GM12875 (cell line): Measurements from ENCODE around the gene EPHA7.

Experiments used
- H3K4me3 ChIP-seq: one replicate; pipeline ENCODE4 v1.5.1; 2011; ENCODE audit warnings: low read depth, low read length, control low read depth
- CTCF ChIP-seq: IDR thresholded peaks from 2 replicates; pipeline ENCODE4 v1.5.1; 2011; ENCODE audit warnings: low read depth, mild to moderate bottlenecking, control low read depth, inconsistent platforms, low read length, moderate library complexity, borderline replicate concordance; ENCODE audit not compliant: insufficient read depth

The EPHA7 gene

GRCh38 chr6:93266116-93266817 is 153.1 kb downstream of the EPHA7 start:
- no peak for TF ChIP-seq CTCF
- no peak overlapping the region for H3K4me3 ChIP-seq

GRCh38 chr6:93260881-93261280 is 158.5 kb downstream of the EPHA7 start:
- TF ChIP-seq CTCF, result no peak
- no peak overlapping the region for H3K4me3 ChIP-seq

- no peak for TF ChIP-seq CTCF
- no peak overlapping the region for H3K4me3 ChIP-seq
These were observed 160.0 kb downstream of the EPHA7 start for GRCh38 chr6:93259332-93259731.

- no peak for TF ChIP-seq CTCF
These were observed 166.4 kb downstream of the EPHA7 start for GRCh38 chr6:93252930-93253329.

GRCh38 chr6:93248631-93249030 is 170.7 kb downstream of the EPHA7 start:
- TF ChIP-seq CTCF, result no peak

More at GRCh38 chr6:93252930-93253329, 166.4 kb downstream of the EPHA7 start:
- H3K4me3 ChIP-seq, result no peak overlapping the region

GRCh38 chr6:93243231-93243778 is 176.1 kb downstream of the EPHA7 start:
- H3K4me3 ChIP-seq, result no peak overlapping the region
- TF ChIP-seq CTCF, result no peak

More at GRCh38 chr6:93248631-93249030, 170.7 kb downstream of the EPHA7 start:
- no peak overlapping the region for H3K4me3 ChIP-seq

- no peak overlapping the region for H3K4me3 ChIP-seq
- no peak for TF ChIP-seq CTCF
These were observed 177.3 kb downstream of the EPHA7 start for GRCh38 chr6:93242049-93242448.
